Measurements from ENCODE around the gene ZNF227.
A peak's percentile ranks its signal among the peaks of the same experiment; 100 is the strongest.
"Not testable (repeated sequence)": the region's sequence is repeated elsewhere in the genome, so short reads cannot be mapped to it uniquely, and the experiment has no call there.

Gene ZNF227

GRCh38 chr19:44252332-44252731, 40.0 kb downstream of the ZNF227 start:
- DNase-seq (ENCODE audit: low spot score): not testable (repeated sequence)

GRCh38 chr19:44253392-44253791, 41.1 kb downstream of the ZNF227 start:
- DNase-seq (ENCODE audit: low spot score): not testable (repeated sequence)

- peak; percentile 13 for DNase-seq (ENCODE audit: low spot score)
Measured at GRCh38 chr19:44254496-44254895, 42.2 kb downstream of the ZNF227 start.

- no peak for DNase-seq (ENCODE audit: low spot score)
Measured at GRCh38 chr19:44255705-44256411, 43.5 kb downstream of the ZNF227 start.

- no peak for DNase-seq (ENCODE audit: low spot score)
Measured at GRCh38 chr19:44258136-44258535, 45.8 kb downstream of the ZNF227 start.

- DNase-seq (ENCODE audit: low spot score): no peak
Measured at GRCh38 chr19:44258835-44259413, 46.6 kb downstream of the ZNF227 start.

- no peak for DNase-seq (ENCODE audit: low spot score)
Measured at GRCh38 chr19:44260343-44260681, 48.0 kb downstream of the ZNF227 start.

GRCh38 chr19:44260695-44261446, 48.5 kb downstream of the ZNF227 start:
- no peak for DNase-seq (ENCODE audit: low spot score)

- no peak for DNase-seq (ENCODE audit: low spot score)
Measured at GRCh38 chr19:44277331-44277730, 65.0 kb downstream of the ZNF227 start.

- DNase-seq (ENCODE audit: low spot score): no peak
Measured at GRCh38 chr19:44278181-44278690, 65.9 kb downstream of the ZNF227 start.

- DNase-seq (ENCODE audit: low spot score): no peak
Measured at GRCh38 chr19:44280916-44281315, 68.6 kb downstream of the ZNF227 start.

GRCh38 chr19:44282846-44283245, 70.5 kb downstream of the ZNF227 start:
- no peak for DNase-seq (ENCODE audit: low spot score)

- no peak for DNase-seq (ENCODE audit: low spot score)
Measured at GRCh38 chr19:44284968-44285367, 72.6 kb downstream of the ZNF227 start.
